NCI-H1092 (cell line): ENCODE results near the gene OSM.

Source experiments
- DNase-seq: peaks from one replicate; lab custom pipeline; 2025; lab: John Stamatoyannopoulos, UW

OSM gene

GRCh38 chr22:30262917-30263741 is 3.5 kb downstream of the OSM start:
- DNase-seq, result peak; percentile 80

GRCh38 chr22:30262112-30262511 is 4.5 kb downstream of the OSM start:
- DNase-seq, result no peak

DNA sequence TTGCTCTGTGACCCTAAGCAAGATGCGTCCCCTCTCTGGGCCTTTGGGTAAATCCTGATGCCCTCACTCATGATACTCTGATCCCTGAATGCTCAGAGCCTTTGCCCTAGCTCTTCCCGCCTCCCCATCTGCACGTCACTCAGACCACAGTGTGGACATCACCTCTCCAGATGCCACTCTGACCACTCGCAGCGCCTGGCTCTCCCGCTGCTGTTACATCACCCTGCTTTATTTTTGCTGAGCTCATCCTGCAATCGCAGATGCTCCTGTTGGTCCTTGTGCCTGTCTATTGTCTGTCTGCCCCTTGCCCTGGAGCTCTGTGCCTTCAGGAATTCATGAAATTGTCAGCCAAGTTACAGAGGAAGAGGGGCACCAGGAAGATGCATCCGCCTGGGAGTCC is 5.5 kb downstream of the OSM start:
- DNase-seq, result no peak

DNA sequence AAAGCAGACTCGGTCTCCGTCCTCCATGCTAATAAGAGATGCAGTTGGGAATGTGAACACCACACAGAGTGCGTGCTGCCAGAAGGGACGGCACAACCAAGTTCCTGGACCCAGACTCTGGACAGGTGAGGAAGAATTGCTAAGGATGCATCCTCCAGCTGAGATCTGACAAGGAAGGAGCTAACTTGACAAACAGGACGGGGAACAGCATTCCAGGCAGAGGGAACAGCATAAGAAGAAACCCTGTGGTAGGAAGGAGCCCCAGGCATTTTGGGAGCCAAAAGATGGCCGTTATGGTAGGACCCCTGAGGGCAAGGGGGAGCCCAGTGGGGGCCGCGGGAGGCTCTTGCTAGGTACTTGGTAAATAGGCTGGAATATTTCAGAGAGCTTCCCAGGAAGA is 6.0 kb downstream of the OSM start:
- no peak for DNase-seq

DNA sequence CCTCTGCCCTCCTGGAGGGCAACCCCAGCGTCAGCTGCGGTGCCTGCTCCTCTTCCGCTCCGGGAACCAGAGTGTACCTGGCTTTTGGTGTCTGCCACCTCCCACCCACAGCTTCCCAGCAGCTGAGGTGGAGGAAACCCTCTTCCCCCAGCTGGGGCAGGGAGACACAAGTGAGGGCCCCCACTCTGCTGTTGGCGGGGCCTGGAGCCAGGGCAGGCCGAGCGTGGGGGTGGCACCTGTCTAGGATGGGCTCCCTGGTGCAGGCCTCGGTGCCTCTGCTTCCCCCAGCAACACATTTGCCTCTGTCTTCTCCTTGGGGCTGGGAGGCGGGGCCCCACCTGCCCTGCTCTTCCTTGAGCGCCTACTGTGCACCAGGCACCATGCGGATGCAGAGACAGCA is 6.4 kb downstream of the OSM start:
- no peak for DNase-seq

GRCh38 chr22:30254314-30254713 is 12.3 kb downstream of the OSM start:
- DNase-seq, result no peak

DNA sequence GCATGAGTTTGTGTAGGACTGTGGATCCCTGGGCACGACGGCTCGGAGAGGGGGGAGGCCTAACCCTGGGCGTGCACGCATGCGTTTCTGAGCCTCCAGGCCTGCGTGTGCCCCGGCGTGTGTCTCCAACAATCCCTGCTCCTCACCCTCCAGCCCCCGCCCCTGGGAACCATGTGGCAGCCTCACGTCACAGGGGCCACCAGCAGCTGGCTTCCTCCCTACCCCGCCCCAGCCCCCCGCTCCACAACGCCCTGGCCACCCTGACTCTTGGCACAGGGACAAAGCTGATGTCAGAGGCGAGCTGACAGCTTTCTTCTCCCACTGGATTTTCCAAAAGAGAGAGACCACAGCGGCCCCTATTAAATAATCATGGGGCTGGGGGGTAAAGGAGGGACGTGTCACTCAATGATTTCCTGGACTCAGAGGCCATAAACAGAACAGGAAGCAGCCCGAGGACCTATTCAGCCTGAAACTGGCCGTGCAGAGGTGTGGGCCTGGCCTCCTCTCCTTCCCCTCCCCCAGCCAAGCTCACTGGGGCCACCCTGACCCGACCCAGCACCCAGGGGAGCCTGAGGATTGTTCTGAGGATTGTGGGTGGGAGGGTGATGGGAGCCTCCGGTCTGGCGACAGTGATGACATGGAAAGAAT is 13.3 kb downstream of the OSM start:
- DNase-seq, result peak; percentile 48

DNA sequence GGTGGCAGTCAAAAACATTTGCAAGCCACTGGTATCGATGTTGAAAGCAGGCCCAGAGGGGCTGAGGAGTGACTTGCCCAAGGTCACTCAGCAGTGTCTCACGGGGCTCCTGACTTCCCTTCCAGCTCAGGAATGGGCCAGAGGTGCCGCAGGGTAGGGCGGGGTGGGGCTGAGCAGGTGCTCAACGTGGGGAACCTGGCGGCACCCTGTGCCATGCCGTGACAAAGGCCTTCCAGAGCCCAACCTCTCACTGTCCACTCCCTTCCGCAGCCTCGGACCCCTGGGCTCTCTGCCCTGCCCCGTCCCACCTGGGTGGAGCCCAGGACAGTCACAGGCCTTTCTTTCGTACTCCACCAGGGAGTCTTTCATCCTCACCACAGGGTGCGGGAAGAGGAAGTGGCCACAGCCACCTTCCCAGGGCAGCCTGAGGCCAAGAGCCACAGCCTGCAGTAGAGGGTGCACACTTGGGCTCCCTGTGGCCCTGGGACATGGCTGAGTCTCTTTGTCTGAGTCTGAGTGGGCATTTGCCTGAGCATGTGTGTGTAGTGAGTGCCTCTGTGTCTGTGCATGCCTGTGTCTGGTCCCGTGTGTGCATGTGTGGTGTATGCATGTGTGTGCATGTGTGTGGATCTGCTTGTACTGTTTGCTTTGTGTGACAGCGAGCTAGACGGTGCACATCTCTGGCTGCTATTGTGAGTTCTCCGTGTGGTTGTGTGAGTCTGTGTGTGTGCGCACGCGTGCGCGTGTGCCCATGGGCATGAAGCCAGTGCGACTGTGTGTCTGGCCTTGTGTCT is 14.0 kb downstream of the OSM start:
- DNase-seq, result no peak

GRCh38 chr22:30251711-30252110 is 14.9 kb downstream of the OSM start:
- no peak for DNase-seq

DNA sequence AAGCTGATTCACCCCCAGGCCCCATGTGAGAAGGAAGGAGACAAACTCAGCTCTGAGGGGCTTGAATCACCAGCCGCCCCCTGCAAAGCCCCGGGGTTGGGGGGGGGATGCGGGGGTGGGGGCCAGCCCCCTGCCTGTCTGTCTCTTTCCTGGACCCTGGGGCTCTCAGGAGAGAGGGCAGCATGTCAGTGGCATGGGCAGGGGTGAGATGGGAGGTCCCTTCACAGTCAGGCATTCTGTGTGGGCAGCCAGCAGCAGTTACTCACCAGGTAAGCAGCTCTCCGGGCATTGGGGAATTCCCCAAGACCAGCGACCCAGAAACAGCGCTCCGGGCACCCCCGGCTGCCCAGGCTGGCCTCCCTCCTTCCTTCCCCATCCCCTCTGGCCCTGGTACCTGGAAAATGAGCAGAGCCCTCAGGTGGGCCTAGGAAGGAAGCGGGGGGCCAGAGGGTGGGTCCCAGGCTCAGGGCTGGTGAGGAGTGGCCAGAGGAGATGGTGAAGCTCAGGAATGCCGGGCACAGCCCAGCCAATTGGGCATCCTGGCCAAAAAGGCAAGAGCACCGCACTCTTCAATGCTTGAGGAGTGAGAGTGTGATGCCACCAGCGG is 15.9 kb downstream of the OSM start:
- no peak for DNase-seq

- DNase-seq, result no peak
Measured at GRCh38 chr22:30250039-30250565, 16.5 kb downstream of the OSM start.

DNA sequence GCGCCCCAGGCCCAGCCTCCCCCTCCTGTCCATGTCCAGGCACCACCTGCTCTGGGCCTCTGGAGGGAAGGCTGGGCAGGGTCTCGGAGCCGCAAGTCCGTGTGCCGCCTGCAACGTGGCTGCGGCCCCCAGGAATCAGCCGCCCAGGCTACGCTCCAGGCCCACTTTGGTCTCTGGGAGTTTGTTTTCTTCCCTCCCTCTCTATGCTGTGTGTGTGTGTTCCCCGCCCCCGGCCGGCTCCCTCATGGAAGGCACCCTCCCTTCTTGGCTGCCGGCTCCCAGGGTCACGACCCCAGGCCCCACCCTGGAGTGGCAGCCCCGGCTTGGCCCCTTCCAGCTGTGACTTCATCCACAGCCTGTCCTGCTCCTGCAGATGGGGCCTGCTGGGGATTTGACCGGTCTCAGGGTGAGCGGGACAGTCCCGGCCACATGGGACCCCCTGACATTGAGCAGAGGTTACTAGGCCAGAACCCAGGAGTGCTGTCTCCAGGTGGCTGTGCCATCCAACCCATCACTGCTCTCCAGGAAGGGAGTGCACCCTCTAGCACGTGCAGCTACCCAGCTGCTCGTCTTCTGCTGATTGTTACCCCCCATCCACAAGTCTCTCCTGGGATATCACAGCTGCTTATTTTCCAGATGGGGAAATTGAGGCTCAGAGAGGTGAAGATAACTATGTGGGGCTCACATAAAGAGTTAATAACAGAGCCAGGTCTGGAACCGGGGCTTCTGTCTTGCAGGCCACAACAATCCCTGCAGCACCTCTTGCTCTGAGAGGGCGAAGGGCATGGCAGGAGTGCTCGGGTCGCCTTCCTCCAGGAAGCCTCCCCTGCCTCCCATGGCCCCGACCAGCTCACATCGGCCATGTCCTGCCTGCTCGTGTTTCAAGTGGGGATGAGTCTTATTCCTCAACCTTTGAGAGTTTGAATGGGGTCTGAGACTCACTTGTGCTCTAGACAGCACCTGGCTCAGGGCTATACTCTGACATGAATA is 17.3 kb downstream of the OSM start:
- DNase-seq, result no peak

DNA sequence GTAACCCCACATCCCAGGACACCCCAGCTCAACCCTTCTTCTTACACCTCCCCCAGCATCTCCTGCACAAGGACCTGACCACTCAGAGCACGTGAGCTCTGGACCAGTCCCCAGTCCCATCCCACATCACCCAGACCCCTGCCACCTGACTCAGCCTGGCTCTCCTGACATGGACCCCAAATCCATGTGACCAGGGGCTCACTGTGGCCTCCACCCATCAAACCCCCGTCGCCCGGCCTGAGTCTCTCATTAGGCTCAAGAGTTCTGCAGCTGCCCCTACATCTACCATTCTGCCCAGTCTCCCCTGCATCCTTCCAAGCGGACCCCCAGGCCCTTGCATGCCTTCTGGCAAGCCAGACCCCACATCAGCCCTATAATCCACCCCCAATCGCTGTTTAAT is 18.2 kb downstream of the OSM start:
- no peak for DNase-seq

DNA sequence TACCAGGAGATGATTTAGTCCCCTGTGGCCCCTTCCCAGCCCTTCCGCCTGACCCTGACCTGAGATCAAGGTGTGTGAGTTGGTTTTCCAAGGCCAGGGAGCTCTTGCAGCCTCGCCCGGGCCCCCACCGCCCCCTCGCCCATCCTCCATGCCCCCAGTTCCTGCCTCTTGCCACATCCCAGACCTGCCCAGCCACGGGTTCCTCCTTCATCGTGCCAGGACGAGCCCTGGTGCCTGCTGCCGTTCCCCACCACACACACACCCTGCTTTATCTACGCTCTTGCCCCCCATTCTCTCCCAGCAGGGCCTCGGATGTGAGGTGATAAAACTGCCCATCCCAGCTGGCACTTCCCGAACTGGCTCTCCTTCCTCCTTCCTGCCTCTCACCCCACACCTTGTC is 18.7 kb downstream of the OSM start:
- DNase-seq, result no peak

- DNase-seq, result no peak
Measured at GRCh38 chr22:30247561-30247960, 19.1 kb downstream of the OSM start.

DNA sequence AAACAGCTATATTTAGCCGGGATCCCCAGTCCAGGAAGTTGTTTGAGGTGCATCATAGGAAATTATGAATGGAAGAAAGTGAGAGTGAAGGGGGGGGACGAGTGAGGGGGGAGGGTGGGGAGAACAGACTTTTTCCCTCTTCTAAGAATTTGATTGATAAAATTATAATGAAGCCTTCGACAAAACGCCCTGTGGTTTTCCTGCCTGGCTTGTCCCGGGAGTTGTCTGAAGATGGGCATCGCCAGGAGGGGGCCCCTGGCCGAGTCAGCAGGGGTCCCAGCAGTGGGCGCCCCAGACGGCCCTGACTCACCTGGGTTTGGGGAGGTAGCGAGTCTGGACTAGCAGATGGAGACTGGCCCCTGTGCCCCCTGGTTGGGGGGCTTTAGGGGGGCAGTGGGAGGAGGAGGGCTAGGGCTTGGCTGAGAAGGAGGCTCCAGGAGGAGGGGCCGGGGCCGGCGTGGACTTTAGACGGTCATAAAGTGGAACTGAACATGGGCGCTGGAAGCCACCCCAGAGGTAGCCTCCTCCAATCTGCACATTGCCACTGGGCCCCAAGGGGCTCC is 19.8 kb downstream of the OSM start:
- no peak for DNase-seq

DNA sequence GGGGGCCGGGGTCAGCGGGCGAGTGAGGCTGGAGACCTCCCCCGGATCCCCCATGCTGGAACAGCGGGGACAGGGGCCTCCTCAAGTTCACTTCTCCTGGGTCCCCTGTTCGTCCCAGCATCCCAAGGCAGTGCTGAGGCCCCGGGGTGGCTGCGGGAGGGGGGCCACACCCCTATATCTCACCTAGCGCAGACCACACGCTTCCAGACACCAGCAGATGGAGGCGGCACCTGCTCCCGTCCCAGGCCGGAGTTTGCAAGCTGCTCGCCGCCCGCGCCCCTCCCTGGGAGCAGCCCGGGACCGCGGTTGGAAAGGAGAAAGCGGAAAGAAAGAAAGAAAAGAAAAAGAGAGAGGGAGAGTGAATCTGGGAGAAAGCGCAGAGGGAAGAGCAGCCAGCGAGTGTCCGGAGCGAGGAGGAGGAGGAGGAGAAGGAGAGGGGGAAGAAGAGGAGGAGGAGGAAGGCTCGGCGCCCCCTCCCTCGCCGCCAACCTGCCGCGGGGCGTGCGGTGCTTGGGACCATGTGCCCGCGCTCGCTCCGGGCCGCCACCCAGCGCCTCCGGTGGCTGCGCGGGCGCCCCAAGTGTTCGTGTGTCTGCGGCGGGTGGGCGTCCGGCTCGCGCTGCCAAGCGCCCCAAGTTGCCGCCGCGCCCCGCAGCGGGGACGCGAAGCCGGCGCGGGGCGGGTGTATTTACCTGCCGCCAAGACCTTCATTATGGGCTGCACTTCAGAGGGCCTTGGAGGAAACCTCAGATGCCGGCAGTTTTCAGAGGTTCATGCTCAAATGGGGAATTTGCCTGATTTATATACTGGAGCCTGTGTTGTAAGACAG is 20.5 kb downstream of the OSM start, which contains the start of gene LIF:
Gene LIF, minus strand, starts transcription at position 775 of the 829 bp plus-strand sequence. Its CDS starts 64 bp downstream, at position 711.
- no peak for DNase-seq

DNA sequence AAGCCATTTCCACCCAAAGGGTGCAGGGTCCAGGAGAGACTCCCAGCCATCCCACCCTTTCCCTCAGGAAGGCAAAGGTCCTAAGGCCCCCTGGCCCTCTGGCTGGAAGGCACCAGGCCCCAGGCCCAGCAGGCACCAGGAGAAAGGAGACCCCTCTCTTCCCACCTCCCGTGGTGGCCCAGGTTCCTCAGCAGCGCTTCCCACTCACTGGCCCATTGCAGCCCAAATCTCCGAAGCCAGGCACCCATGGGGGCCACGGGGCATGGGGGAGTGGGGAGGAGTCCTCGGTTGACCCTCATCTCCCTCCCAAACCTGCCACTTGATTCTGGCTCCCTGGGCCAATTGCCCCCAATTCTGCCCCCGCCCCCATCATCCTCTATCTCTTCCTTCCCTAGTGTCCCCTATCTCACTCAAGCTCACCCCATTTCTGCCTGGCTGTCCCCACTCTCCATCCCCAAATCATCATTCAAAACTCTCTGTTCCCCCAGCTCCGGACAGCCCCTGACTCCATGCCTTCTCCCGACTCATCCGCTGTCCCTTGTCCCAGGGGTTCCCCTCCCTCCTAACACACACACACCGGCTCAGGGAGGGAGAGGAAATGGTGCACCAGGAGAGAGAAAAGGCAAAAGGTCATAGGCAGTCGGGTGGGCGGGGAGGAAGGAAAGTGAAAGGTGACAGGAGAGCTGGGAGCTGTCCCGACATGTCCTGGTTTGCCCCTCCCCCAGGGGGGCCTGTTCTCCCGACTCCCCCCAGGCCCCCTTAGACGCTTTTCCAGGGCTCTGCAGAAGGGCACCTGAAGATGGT is 21.3 kb downstream of the OSM start:
- no peak for DNase-seq

DNA sequence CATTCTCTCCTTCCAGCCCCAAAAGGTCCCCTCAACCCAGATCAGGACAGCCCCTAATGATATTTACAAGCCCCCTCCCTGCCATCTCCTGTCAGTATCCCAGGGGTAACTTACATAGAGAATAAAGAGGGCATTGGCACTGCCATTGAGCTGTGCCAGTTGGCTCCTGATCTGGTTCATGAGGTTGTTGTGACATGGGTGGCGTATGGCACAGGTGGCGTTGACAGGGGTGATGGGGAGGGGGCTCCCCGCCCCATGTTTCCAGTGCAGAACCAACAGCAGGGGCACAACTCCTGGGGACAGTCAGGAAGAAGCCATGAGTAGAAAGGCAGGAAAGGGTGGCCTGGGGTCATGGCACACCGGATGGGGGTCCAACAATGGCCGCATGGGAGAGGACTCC is 22.0 kb downstream of the OSM start:
- DNase-seq, result no peak
